Measurements from ENCODE around the gene DHX9. TPM values are rescaled to one million over a fixed set of nuclear protein-coding genes. Genes with fewer than 3 reads are reported as not detected.
A peak's percentile ranks its signal among the peaks of the same experiment; 100 is the strongest.

The DHX9 gene
- total RNA-seq, 1 experiment from 2014 or later: 131 TPM

- BruUV-seq (replicated peaks): no TSS peak
- POLR2A ChIA-PET (ENCODE audit: unreplicated experiment): no interaction called here
- intact Hi-C loops (cut with micrococcal nuclease; ENCODE audit: unreplicated experiment): no loop called here
- DNase-seq: peak in 1 of 2 experiments; percentile 66
- CTCF ChIA-PET: no interaction called here
- H3K4me2 ChIP-seq: no peak overlapping the region
- peaks cover 9% of the 10 kb centered on the region; the same call in 1 of the 2 replicates for H3F3A ChIP-seq (ENCODE audit: insufficient read depth, low read depth)
- no peak overlapping the region for H3K27ac ChIP-seq
- no peaks in the 10 kb centered on the region for H3K79me2 ChIP-seq (ENCODE audit: low read depth)
- H2AFZ ChIP-seq: no peak overlapping the region
- no peaks in the 10 kb centered on the region for H3K27me3 ChIP-seq (ENCODE audit: insufficient read depth, low read depth)
- no peaks in the 10 kb centered on the region for H3K36me3 ChIP-seq (ENCODE audit: low read depth)
- no peak overlapping the region for H3K4me3 ChIP-seq
- no peaks in the 10 kb centered on the region for H4K20me1 ChIP-seq (ENCODE audit: insufficient read depth)
- no peak for TF ChIP-seq CTCF (conservative IDR thresholded peaks at IDR 0.05)
- no peak for TF ChIP-seq EZH2 (IDR thresholded peaks at IDR 0.05; ENCODE audit: low read depth)
- H3K9me3 ChIP-seq (ENCODE audit: insufficient read depth, low read depth): no peaks in the 10 kb centered on the region
- no peaks in the 10 kb centered on the region for H3K9me2 ChIP-seq (ENCODE audit: insufficient read depth)
- peaks cover 9% of the 10 kb centered on the region; the same call in 1 of the 2 replicates for H3K4me1 ChIP-seq (replicated peaks; ENCODE audit: insufficient read depth)
Measured at GRCh38 chr1:182803846-182804245, 35.3 kb upstream of the DHX9 start.

DNA sequence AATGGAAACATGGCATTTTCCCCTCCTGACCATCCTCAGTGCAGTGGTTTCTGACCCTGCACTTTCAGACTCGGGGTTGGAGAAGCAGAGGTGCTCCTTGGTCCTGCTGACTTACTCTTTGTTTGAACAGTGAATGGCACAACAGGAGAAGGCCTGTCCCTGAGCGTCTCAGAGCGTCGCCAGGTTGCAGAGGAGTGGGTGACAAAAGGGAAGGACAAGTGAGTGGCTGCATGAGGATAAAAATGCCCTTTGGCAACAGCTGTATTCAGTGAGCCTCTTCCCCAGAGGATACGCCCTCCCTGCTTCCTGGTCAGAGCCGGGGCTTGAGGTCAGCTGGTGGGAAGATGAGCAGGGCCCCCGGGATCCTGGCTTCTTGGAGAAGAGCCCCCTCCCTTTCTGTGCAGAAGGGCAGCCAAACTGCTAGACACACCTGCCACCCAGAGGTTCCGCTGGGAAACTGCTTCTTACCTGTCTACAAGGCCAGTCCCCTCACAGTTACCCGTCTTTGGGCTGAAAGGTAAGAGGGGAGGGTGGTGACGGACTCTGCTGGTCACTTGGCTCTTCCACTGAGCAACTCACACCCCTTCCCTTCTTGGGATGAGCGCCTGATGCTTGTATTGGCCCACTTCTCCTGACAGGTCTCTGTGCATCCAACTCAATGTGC is 33.0 kb upstream of the DHX9 start:
- H3K27me3 ChIP-seq (ENCODE audit: insufficient read depth, low read depth): no peaks in the 10 kb centered on the region
- CTCF ChIA-PET: no interaction called here
- H3K4me2 ChIP-seq: no peak overlapping the region
- TF ChIP-seq EZH2 (IDR thresholded peaks at IDR 0.05; ENCODE audit: low read depth) (no peak), CTCF (conservative IDR thresholded peaks at IDR 0.05) (no peak)
- DNase-seq: no peak
- POLR2A ChIA-PET (ENCODE audit: unreplicated experiment): no interaction called here
- BruUV-seq (replicated peaks): no TSS peak
- H3K36me3 ChIP-seq (ENCODE audit: low read depth): no peaks in the 10 kb centered on the region
- no peak overlapping the region for H3K27ac ChIP-seq
- no peak overlapping the region for H2AFZ ChIP-seq
- H4K20me1 ChIP-seq (ENCODE audit: insufficient read depth): no peaks in the 10 kb centered on the region
- H3K9me3 ChIP-seq (ENCODE audit: insufficient read depth, low read depth): no peaks in the 10 kb centered on the region
- intact Hi-C loops (cut with micrococcal nuclease; ENCODE audit: unreplicated experiment): no loop called here
- H3K4me3 ChIP-seq: no peak overlapping the region
- peaks cover 9% of the 10 kb centered on the region; the same call in 1 of the 2 replicates for H3F3A ChIP-seq (ENCODE audit: insufficient read depth, low read depth)
- no peaks in the 10 kb centered on the region for H3K9me2 ChIP-seq (ENCODE audit: insufficient read depth)
- H3K4me1 ChIP-seq (replicated peaks; ENCODE audit: insufficient read depth): peaks cover 9% of the 10 kb centered on the region; the same call in 1 of the 2 replicates
- no peaks in the 10 kb centered on the region for H3K79me2 ChIP-seq (ENCODE audit: low read depth)

- H3F3A ChIP-seq (ENCODE audit: insufficient read depth, low read depth): peaks cover 9% of the 10 kb centered on the region; the same call in 1 of the 2 replicates
- ChIA-PET POLR2A (ENCODE audit: unreplicated experiment) (no interaction called here), CTCF (no interaction called here)
- H3K79me2 ChIP-seq (ENCODE audit: low read depth): no peaks in the 10 kb centered on the region
- H3K4me1 ChIP-seq (replicated peaks; ENCODE audit: insufficient read depth): peaks cover 9% of the 10 kb centered on the region; the same call in 1 of the 2 replicates
- intact Hi-C loops (cut with micrococcal nuclease; ENCODE audit: unreplicated experiment): no loop called here
- H3K27ac ChIP-seq: no peak overlapping the region
- H2AFZ ChIP-seq: no peak overlapping the region
- H3K36me3 ChIP-seq (ENCODE audit: low read depth): no peaks in the 10 kb centered on the region
- no TSS peak for BruUV-seq (replicated peaks)
- no peak overlapping the region for H3K4me3 ChIP-seq
- no peaks in the 10 kb centered on the region for H3K9me3 ChIP-seq (ENCODE audit: insufficient read depth, low read depth)
- H3K4me2 ChIP-seq: no peak overlapping the region
- H3K27me3 ChIP-seq (ENCODE audit: insufficient read depth, low read depth): no peaks in the 10 kb centered on the region
- no peak for TF ChIP-seq CTCF (conservative IDR thresholded peaks at IDR 0.05)
- no peak for TF ChIP-seq EZH2 (IDR thresholded peaks at IDR 0.05; ENCODE audit: low read depth)
- H4K20me1 ChIP-seq (ENCODE audit: insufficient read depth): no peaks in the 10 kb centered on the region
- H3K9me2 ChIP-seq (ENCODE audit: insufficient read depth): no peaks in the 10 kb centered on the region
- DNase-seq: no peak
Measured at GRCh38 chr1:182807907-182808306, 31.2 kb upstream of the DHX9 start.
